Lung (tissue), 12 donors: ENCODE measurements around the gene RAP1A. TPM values are rescaled to one million over a fixed set of nuclear protein-coding genes. Genes with fewer than 3 reads are reported as not detected.
"Not testable (repeated sequence)": the region's sequence is repeated elsewhere in the genome, so short reads cannot be mapped to it uniquely, and the experiment has no call there.

Experiments
- ATAC-seq: fragments of 200-7000 bp; cut with Tn5 transposase; one replicate; pipeline ENCODE4 v1.9.1; 2020; ENCODE audit warnings: moderate number of reproducible peaks; ENCODE audit not compliant: insufficient read depth, low FRiP score
- DNase-seq, 3 donors: peaks; one replicate each; pipeline ENCODE4 v3.0.0-alpha.2; 2013 to 2017
- H3K27ac ChIP-seq, 2 donors: one replicate each; pipeline ENCODE4 v1.5.1; 2013; ENCODE audit warnings: mild to moderate bottlenecking in 2 of 2, moderate library complexity in 2 of 2, control low read depth in 1 of 2, inconsistent platforms in 1 of 2, low read depth in 1 of 2, low read length in 1 of 2
- H3K27me3 ChIP-seq, 3 donors: one replicate each; pipeline ENCODE4 v1.5.1; 2013; ENCODE audit warnings: low read length in 2 of 3; ENCODE audit not compliant: control insufficient read depth in 3 of 3, insufficient read depth in 3 of 3
- H3K36me3 ChIP-seq, 4 donors: one replicate each; pipeline ENCODE4 v1.5.1; 2013; ENCODE audit warnings: low read length in 4 of 4, mild to moderate bottlenecking in 1 of 4, moderate library complexity in 1 of 4; ENCODE audit not compliant: control insufficient read depth in 4 of 4, insufficient read depth in 4 of 4
- H3K4me1 ChIP-seq, 5 donors: one replicate each; pipeline ENCODE4 v1.5.1; 2013; ENCODE audit warnings: low read length in 5 of 5, mild to moderate bottlenecking in 2 of 5, moderate library complexity in 1 of 5; ENCODE audit not compliant: control insufficient read depth in 5 of 5, insufficient read depth in 5 of 5
- H3K4me3 ChIP-seq: one replicate; pipeline ENCODE4 v1.5.1; 2013; ENCODE audit warnings: mild to moderate bottlenecking, control low read depth, moderate library complexity
- H3K9ac ChIP-seq, 2 donors: one replicate each; pipeline ENCODE4 v1.5.1; 2013; ENCODE audit warnings: low read length in 2 of 2, control low read depth in 1 of 2; ENCODE audit not compliant: insufficient read depth in 1 of 2
- H3K9me3 ChIP-seq, 4 donors: one replicate each; pipeline ENCODE4 v1.5.1; 2013; ENCODE audit warnings: low read length in 3 of 4, mild to moderate bottlenecking in 1 of 4, moderate library complexity in 1 of 4; ENCODE audit not compliant: control insufficient read depth in 4 of 4, insufficient read depth in 3 of 4
- CTCF ChIP-seq: IDR thresholded peaks from 2 replicates; pipeline ENCODE4 v1.5.1; 2012; ENCODE audit warnings: mild to moderate bottlenecking; ENCODE audit errors: control extremely low read depth, extremely low read depth
- WGBS, 2 donors: extraction: QIAGEN DNeasy Blood & Tissue Kit; methylation state at CpG; one replicate each; pipeline ENCODE4 v1.1.7; 2013; 5-methylcytosine and 5-hydroxymethylcytosine counted together
- polyA plus RNA-seq, 2 donors: library from polyadenylated mRNA; stranded (reverse); fragments of 200-250 nt; gene quantifications; one replicate each; pipeline ENCODE4 v1.2.1, GENCODE V29; 2013
- total RNA-seq, 2 donors: library from RNA; depleted of rRNA in 1 of 2; stranded (reverse); fragments of >200 nt in 1 of 2; gene quantifications; one replicate each; pipeline ENCODE4 v1.2.1, GENCODE V29; 2014 to 2021
- donor health status: control.
- donor health status: control.
- donor health status: Bipolar disorder and iron deficiency.
- donor health status: healthy.
- donor health status: DM: yes; HTN: yes; CAD: no.

The RAP1A gene
- total and polyA plus RNA-seq, 4 donors = 64.5 to 97.3 (median 77.6) TPM

DNA sequence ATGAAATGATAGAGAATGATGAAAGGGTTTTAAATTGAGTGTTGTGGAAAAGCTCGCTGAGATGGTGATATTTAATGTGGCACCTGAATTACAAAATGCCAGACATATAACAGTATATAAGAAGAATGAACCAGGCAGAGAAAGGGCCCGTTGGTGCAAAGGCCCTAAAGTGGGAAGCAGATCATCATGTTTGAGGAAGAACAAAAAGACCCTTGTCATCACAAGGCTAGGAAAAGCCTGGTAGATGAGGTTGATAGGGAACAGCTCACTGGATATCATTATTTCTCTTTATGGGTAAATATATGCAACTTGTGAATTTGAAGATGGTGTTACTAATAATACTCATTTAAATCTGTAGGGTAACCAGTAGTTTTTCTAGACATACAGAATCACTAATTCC is 11.0 kb downstream of the RAP1A start:
- 70 to 79% methylated on average over 2 of the region's 2 CpGs for WGBS, 2 donors
- no peak overlapping the region for H3K27ac ChIP-seq
- no peak for ATAC-seq
- TF ChIP-seq CTCF = no peak
- no peak overlapping the region for H3K9ac ChIP-seq
- no peak overlapping the region for H3K4me3 ChIP-seq
- peaks cover 0 to 21% (median 5%) of the 10 kb centered on the region in 5 donors for H3K4me1 ChIP-seq
- H3K27me3 ChIP-seq = no peaks in the 10 kb centered on the region
- peaks cover 0 to 2% (median 0%) of the 10 kb centered on the region in 4 donors for H3K36me3 ChIP-seq
- no peaks in the 10 kb centered on the region for H3K9me3 ChIP-seq
- no peak for DNase-seq

DNA sequence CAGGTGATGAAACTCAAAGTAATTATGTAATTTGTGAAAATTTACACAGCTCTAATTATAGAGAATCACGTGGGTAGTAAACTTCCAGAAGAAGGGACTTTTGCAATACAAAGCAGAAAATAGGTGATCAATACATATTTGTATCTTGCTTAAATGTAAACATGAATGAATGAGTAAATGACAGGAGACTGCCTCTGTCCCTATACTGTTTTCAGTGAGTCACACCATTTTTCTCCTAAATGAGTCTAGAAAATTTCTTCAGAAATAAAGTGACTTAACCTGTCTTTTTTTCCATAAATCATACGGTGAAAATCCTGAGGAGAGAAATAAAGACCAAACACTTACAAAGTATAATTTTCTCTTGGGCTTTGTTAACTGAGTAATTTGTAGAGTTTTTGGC is 11.9 kb downstream of the RAP1A start:
- Histone ChIP-seq H3K4me1 (peaks cover 0 to 16% (median under 1%) of the 10 kb centered on the region in 5 donors), H3K27ac (no peak overlapping the region), H3K9ac (no peak overlapping the region), H3K36me3 (peaks cover 0 to 2% (median 0%) of the 10 kb centered on the region in 4 donors), H3K9me3 (no peaks in the 10 kb centered on the region), H3K4me3 (no peak overlapping the region), H3K27me3 (no peaks in the 10 kb centered on the region)
- no peak for ATAC-seq
- DNase-seq = no peak
- TF ChIP-seq CTCF = no peak
- 39 to 48% methylated on average over 2 of the region's 2 CpGs for WGBS, 2 donors

GRCh38 chr1:111632771-111633170 is 13.2 kb downstream of the RAP1A start:
- not testable (repeated sequence) for H3K36me3 ChIP-seq, ATAC-seq, H3K9me3 ChIP-seq, DNase-seq, H3K27me3 ChIP-seq, H3K4me3 ChIP-seq, H3K27ac ChIP-seq, H3K9ac ChIP-seq
- 96 to 97% methylated on average over 4 of the region's 4 CpGs for WGBS, 2 donors
- H3K4me1 ChIP-seq = peaks cover 0 to 16% (median 0%) of the 10 kb centered on the region in 5 donors

GRCh38 chr1:111633736-111634247 is 14.2 kb downstream of the RAP1A start:
- H3K27ac ChIP-seq = no peak overlapping the region
- ATAC-seq = no peak
- H3K4me1 ChIP-seq = peaks cover 0 to 8% (median 0%) of the 10 kb centered on the region in 5 donors
- no peaks in the 10 kb centered on the region for H3K27me3 ChIP-seq
- TF ChIP-seq CTCF = no peak
- no peaks in the 10 kb centered on the region for H3K9me3 ChIP-seq
- no peak overlapping the region for H3K4me3 ChIP-seq
- no peak overlapping the region for H3K9ac ChIP-seq
- H3K36me3 ChIP-seq = peaks cover 0 to 2% (median 0%) of the 10 kb centered on the region in 4 donors
- DNase-seq = no peak
- 49 to 60% methylated on average over 1 of the region's 1 CpG for WGBS, 2 donors
